IPS-NIHi7 (cell line): ENCODE results near the gene ESR2.
"Not testable (repeated sequence)": the region's sequence is repeated elsewhere in the genome, so short reads cannot be mapped to it uniquely, and the experiment has no call there.

Experiments used
- DNase-seq: peaks from one replicate; pipeline ENCODE4 v3.0.0; 2012; ENCODE audit warnings: mixed read lengths; ENCODE audit errors: extremely low spot score

The ESR2 gene

GRCh38 chr14:64038841-64039542 is 255.2 kb downstream of the ESR2 start:
- DNase-seq = no peak

GRCh38 chr14:64037869-64038745 is 256.1 kb downstream of the ESR2 start:
- not testable (repeated sequence) for DNase-seq

- DNase-seq = no peak
Measured at GRCh38 chr14:64035143-64035542, 259.0 kb downstream of the ESR2 start.
